Measurements from ENCODE around the gene PEPD.

DNA sequence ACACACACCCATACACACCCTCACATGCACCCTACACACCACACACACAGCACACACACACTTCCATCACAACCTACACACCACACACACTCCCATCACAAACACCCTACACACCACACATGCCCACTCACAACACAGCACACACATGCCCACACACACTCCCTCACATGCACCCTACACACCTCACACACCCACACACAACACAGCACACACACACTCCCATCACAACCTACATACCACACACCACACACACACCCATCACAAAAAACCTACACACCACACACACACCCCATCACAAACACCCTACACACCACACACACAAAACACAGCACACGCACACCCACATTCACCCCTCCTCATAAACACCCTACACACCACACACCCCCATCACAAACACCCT is 15.1 kb downstream of the PEPD start:
- TF ChIP-seq SIN3A (IDR thresholded peaks at IDR 0.05; ENCODE audit: low read depth, low read length): no peak
- TF ChIP-seq, protein P1, sequence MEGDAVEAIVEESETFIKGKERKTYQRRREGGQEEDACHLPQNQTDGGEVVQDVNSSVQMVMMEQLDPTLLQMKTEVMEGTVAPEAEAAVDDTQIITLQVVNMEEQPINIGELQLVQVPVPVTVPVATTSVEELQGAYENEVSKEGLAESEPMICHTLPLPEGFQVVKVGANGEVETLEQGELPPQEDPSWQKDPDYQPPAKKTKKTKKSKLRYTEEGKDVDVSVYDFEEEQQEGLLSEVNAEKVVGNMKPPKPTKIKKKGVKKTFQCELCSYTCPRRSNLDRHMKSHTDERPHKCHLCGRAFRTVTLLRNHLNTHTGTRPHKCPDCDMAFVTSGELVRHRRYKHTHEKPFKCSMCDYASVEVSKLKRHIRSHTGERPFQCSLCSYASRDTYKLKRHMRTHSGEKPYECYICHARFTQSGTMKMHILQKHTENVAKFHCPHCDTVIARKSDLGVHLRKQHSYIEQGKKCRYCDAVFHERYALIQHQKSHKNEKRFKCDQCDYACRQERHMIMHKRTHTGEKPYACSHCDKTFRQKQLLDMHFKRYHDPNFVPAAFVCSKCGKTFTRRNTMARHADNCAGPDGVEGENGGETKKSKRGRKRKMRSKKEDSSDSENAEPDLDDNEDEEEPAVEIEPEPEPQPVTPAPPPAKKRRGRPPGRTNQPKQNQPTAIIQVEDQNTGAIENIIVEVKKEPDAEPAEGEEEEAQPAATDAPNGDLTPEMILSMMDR (IDR thresholded peaks at IDR 0.05 in 2 of 3, conservative IDR thresholded peaks at IDR 0.05 in 1 of 3; ENCODE audit: control insufficient read depth in 2 of 3, extremely low read depth in 1 of 3, insufficient read depth in 1 of 3, low read depth in 3 of 3, low read length in 3 of 3): no peak
